ENCODE data around the gene TAF5L.
"Not testable (repeated sequence)": the region's sequence is repeated elsewhere in the genome, so short reads cannot be mapped to it uniquely, and the experiment has no call there.

Gene TAF5L

DNA sequence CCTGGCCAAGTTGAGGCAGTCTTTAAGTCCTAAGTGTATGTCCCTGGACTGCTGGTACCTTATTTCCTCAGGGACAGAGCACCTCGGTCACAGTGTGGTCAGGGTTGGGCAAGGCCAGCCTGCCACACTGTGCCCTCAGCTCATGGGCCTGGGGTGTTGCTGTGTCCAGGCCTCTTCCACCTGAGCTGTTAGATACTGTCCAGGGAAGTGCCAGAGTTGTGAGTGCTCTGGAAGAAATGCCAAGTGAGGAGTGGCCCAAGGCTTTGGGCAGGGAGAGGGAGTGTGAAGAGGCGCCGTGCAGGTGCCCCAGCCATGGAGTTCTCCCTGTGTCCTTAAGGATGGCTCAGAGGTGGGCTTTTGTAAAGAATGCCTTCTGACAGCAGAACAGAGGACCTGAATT, 15.4 kb upstream of the TAF5L start:
- DNase-seq, result no peak

DNA sequence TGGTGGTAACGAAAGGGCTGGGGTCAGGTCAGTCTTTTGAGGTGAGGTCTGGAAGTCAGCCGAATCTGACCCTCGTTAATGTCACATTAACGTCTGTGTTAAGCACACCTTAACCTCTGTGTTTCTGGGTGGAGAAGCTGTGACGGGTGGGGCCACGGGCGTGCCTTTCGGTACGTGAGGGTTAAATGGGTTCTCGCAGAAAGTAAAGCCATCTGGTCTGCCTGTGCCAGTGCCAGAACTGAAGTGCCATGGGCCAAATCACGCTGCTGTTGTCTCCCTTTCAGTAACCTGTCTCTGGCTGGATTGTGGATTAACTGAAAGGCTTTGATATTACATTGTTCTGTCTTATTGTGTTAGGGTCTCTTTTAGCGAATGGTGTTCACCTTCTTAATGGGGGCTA, 14.5 kb upstream of the TAF5L start:
- no peak for DNase-seq

DNA sequence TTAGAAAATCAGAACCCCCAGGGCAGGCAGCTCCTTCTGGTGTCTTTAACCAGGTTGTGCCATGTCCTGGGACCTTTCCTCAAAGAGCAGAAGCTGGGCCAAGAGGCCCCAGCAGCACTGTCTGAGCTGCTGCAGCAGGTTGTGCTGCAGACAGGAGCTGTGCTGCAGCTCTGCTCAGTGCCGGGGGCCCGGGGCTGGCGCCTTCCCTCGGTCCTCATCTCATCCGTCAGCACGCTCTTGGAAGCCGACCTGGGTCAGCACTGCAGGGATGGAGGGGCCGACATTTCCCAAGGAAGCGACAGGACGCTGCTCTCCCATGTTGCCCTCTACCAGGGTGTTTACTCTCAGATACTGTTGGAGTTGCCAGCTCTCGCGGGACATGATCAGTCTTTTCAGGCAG, 11.8 kb upstream of the TAF5L start:
- DNase-seq, result no peak

DNA sequence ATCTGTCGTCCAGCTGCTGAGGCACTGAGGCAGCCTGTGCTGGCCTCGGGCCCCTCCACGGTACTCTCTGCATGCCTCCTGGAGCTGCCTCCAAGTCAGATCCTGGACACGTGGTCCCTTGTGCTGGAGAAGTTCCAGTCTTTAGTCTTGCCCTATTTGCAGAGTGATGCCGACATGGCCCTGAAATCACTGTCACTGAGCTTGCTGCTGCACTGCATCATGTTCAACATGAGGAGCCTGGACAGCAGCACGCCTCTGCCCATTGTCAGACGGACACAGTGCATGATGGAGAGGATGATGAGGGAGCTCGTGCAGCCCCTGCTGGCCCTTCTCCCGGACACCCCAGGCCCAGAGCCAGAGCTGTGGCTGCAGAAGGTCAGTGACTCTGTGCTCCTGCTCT, 10.1 kb upstream of the TAF5L start:
- DNase-seq, result no peak

DNA sequence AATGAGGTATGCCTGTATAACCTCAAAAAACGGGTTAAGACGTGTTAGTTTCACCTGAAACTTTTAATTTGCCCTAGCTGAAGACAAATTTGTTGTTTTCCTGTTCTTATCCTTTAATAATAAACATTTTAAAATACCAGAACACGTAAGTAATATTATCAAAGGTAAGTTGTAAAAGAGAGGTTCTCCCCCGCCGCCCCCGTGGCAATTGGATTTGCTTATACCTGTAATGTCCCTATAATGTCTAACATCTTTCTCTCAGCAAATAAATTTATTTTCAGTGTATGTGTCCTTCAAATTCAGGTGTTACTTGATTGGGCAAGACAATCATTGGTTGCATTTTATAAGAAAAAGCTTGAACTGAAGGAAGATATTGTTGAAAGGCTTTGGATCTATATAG, 6.0 kb upstream of the TAF5L start:
- no peak for DNase-seq

DNA sequence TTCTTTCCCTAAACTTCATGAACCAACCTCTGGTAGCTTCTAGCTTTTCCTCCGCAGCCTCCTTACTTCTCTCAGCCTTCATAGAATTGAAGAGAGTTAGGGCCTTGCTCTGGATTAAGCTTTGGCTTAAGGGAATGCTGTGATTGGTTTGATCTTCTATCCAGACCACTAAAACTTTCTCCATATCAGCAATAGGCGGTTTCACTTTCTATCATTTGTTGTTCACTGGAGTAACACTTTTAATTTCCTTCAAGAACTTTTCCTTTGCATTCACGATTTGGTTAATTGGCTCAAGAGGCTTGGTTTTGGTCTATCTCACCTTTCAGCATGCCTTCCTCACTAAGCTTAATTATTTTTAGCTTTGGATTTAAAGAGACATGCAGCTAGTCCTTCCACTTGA, 5.2 kb upstream of the TAF5L start:
- DNase-seq, result no peak

DNA sequence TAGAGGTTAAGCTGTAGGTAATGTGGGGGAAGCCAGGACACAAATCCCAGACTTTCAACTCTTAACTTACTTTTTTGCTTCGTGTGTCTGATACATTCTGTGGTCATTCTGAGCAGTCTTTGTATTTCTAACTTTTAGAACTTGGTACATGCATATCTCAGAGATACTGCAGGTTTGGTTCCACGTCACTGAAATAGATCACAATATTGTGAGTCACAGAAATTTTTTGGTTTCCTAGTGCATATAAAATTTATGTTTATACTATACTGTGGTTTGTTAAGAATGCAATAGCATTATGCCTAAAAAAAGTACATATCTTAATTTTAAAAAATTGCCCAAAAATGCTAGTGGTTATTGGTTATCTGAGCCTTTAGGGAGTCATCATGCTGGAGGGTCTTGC, 3.3 kb upstream of the TAF5L start:
- DNase-seq, result no peak

DNA sequence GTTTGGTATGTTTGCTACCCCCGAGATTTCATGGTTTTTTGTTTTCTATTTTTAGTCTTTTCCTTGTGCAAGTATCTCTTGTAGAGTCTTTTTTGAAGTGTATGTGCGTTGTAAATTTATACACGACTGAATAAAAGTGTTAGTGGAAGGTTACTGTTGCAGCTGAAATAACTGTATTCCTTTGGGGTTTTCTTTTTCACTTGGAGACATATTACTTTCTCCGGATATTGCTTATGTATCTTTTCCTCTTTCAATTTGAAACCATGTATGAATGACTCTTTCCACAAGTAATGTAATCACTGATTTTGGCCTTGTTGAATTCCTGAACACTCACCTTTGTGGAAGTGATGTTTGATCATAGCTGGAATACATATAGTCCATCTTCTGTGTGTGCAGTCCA, 1.1 kb upstream of the TAF5L start:
- DNase-seq, result no peak

DNA sequence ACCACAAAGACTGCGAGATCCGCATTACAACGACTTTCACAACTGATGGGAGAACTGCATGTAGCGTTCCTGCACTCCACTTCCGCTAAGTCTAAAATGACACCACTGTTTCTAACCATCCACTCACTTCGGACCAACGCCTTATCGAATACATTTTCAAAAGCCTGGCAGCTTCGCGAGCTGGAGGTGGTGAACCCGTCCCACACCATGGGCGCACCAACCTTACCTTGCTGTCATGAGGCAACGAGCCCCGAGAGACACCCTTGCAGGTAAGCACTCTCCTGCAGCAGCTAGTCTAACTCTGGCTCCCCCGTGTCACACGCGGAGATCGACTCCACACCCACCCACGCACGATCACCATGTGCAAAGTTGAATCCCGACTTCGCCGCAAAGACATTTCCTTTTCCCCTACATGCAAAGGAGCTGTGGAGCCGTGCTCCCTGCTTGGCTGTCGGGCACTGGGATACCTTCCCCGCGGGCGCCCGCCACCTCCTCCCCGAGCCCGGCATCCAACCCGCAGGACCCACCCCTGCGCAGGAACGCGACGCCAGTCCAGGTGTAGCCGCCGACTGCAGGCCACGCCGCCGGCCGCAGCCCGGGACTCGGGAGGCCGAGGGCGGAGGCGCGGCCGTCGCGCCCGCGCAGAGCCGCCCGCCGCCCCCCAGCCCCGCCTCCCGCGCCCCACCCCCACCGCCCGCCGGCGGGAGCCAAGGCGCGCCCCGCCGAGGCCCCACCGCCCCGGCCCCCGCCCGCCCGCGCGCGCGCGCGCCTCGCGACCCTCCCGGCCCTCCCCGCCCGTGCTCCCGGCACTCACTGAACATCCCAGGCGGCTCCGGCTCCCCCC, 629 bp downstream of the TAF5L start:
- peak; percentile 39 for DNase-seq

DNA sequence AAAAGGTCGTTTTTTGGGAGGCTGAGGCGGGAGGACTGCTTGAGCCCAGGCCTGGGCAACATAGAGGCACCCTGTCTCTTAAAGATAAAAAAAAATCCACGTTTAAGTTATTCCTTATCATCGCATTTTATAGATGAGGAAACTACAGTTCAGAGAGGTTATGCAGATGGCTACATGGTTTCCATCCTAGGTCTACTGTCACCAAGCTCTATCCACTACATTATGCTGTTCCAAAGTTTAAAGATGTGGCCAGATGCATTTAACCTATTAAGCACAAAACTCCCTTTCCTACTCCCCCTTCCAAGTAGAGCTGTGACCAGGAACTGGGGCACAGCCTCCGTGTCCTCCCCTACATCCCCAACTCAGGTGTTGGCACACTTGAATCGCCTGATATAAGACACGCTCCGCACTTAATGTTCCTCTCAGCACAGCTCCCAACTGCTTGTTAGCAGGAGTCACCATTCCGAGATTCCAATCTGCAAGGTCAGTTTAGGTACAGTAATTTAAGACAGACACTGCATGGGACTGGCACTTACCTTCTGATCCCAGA, 1.3 kb downstream of the TAF5L start:
- no peak for DNase-seq

DNA sequence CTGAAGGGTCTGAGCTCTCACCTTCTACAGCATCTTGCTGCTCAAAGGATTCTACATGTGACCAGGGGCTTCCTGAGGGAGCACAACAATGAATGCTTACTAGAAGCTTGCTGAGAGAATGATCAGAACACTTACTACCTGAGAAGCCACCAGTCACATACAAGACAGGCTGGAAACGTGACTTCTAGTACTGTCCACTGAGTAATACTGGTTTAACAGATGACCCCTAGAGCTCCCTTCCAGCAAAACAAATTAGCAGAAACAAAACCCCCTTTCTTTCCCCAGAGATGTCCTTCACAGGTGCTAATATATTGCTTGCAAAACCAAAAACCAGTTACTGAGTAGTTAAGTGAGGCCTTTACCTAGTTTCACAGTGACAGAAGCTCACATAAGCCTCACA, 2.1 kb downstream of the TAF5L start:
- DNase-seq, result no peak

DNA sequence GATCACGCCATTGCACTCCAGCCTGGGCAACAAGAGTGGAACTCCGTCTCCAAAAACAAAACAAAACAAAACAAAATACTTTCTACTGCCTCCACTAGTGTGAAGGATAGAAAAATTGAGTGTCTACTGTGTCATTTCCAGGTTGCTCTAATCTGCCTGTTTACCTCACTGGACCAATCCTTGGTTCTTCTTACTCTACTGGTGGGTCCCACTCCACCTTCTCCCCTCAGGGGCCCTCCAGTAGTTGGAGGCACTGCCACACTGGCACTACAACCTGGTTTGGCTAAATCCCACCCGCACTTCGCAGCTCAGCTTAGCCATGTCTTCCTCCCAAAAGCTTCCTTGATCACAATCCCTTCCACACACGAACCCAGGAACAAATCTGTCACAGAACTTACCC, 2.7 kb downstream of the TAF5L start:
- DNase-seq, result no peak

DNA sequence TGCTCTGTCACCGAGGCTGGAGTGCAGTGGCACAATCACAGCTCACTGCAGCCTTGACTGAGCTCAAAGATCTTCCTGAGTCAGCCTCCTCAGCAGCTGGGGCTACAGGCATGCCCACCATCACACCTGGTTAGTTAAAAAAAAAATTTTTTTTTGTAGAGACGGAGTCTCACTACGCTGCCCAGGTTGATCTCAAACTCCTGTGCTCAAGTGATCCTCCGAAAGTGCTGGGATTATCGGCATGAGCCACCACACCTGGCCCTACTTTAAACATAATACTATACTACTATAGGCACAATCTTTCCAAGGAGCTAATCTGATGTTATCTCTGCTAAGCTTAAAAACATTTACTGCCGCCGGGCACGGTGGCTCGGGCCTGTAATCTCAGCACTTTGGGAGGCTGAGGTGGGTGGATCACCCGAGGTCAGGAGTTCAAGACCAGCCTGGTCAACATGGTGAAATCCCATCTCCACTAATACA, 3.2 kb downstream of the TAF5L start:
- DNase-seq, result not testable (repeated sequence)

DNA sequence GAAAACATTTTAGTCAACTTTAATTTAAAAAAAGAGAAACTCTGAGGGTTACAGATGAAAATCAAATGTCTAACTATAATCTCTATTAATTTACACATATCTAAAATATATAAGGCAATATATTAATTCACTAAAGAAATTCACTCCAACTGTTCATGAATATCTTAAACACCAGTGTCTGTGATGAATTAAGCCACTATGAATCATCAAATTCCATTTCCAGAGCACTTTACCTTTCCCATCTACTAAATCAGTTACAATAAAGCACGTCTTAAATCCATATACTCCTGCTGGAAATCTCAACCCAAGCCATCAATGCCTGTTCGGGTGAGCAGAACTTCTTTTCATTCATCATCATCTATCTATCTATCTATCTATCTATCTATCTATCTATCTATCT, 4.3 kb downstream of the TAF5L start:
- DNase-seq, result no peak

DNA sequence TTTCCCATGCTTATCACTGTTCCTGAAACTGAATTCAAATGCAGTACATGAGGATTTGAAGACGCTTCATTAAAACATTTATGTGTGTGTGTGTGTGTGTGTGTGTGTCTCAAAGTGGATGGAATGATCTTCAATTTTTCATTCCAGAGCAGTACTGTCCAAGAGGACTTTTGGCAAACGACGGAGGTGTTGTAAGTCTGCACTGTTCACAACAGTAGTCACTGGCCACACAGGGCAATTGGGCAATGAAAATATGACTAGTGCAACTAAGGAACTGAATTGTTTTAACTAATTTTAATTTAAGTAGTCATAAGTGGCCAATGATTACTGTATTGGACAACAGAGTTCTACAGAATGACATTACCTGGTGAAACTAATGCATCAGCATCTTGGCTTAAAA, 5.0 kb downstream of the TAF5L start:
- DNase-seq, result no peak

DNA sequence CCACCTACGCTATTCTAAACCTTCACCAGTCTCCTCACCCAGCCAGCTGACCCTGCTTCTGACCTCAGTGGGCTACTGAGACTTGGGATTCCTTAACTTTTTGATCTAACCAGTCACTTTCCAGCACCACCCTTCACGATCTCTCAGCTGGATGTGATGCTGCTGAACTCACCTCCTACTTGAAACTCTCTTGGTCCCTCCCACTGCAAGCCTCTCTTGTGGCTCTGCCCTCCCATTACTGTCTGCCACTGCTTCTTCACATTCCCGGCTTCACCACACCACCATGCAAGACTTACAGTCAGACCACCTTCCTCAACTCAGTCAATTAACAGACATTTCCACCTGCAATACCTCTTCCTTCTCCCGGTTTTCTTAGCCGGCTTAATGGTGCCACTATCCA, 6.3 kb downstream of the TAF5L start:
- no peak for DNase-seq

DNA sequence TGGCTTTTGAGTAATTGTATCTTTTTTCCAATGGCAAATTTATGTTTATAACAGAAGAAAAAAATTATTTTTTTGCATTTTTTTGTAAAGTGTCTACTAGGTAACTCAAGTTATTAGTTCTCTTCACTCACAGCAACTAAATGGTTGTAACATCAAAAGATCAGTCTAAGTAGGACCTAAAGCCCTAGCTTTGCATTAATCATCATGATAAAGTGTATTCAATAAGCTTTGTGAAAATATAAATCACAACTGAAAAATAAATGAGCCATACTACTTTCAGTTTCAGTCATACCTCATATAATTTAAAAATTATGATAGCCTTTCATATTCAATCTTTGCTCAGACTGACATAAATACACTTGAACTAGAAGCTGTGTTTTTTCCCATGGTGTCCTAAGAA, 6.9 kb downstream of the TAF5L start:
- DNase-seq, result no peak

DNA sequence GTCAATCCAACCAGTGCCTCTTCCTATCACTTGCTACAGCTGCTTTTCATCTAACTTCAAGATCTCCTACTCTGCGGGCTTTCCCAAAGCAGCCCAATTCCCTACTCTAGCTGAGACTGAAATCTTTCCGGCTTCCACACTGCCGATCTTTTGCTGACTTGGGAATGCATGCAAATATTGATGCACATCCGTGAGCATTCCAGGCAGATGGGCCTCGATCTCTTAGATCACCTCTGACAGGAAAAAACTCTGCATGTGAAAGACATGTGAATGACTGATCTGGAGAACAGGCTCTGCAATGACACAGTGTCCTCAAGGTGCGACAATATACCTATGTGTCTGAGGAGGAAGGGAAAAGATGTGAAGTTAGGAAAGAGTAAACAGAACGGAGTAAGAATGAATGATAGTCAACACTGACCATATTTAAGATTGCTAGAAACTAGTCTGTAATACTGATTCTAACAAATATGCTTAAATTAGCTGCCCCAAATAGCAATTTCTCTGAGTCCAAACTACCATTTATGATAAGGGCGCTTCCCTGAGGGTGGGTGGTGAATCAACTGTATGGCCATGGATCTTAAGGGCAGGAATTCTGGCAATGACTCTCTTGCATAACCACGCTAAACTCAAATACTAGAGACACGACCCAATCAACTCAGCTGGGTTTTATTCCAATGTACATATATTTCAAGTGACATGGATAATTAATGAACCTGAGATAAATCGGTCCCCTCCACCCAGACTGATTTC, 8.4 kb downstream of the TAF5L start:
- DNase-seq, result no peak

DNA sequence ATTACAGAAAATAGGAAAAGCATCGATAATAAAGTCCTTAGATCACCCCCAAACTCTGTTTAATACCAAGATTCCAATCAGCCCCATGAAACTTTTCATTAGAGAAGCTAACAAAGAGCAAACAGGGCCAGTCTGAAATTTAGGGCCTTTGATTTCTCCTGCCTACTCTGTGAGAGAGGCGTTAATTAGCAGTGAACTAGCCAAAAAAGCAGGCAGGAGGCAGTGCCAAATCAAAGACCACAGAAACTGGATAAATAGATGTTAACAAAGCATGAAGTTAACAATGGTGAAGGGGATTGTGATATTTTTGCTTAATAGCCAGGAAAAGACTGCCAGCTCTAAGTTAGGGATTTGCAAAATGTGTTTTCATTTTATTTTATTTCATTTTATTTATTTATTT, 11.2 kb downstream of the TAF5L start:
- no peak for DNase-seq

DNA sequence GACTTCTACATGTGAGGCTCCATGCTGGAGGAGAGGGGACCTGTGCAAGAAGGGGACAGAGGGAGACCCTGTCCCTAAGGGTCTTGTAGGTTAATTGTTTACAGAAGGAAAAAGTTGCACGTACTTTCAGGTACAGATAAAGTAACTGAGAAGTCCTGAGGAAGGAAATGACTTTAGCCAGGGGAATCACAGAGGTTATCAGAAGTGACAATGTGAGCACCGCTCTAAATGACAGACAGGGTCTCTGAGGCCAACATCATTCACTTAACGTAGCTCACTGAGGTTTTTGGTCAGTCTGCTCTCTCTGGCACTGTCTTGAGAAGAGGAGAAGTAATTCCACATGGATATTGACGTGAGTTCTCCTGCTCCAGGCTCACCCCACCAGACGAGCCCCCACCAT, 12.0 kb downstream of the TAF5L start:
- no peak for DNase-seq

DNA sequence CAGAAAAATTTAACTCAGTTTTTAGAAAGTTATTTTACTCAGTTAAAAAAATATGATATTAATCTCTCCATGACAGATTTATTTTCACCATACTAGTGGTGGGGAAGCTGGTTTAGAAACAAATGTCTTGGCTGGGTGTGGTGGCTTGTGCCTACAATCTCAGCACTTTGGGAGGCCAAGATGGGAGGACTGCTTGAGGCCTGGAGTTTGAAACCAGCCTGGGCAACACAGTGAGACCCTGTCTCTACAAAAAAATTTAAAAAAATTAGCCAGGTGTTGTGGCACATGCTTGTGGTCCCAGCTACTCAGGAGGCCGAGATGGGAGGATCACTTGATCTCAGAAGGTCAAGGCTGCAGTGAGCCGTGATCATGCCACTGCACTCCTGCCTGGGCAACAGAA, 17.3 kb downstream of the TAF5L start:
- no peak for DNase-seq

DNA sequence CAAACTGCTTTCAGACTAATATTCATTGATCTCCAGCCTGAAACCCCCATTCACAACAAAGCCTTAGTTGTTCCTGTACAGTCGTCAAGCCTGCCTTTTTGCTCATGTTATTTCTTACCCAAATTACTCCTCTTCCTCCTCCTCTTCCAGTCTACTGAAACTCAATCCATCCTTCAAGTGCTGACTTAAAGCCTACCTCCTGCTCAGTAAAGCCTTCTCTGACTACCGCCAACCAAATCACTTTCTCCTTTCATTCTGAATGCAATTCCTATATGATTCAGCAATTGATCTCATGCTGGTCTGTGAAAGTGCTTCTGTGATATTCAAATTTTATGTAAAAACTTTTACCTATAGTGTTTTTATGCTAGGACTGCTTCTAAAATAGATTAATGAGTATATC, 18.6 kb downstream of the TAF5L start:
- DNase-seq, result no peak

DNA sequence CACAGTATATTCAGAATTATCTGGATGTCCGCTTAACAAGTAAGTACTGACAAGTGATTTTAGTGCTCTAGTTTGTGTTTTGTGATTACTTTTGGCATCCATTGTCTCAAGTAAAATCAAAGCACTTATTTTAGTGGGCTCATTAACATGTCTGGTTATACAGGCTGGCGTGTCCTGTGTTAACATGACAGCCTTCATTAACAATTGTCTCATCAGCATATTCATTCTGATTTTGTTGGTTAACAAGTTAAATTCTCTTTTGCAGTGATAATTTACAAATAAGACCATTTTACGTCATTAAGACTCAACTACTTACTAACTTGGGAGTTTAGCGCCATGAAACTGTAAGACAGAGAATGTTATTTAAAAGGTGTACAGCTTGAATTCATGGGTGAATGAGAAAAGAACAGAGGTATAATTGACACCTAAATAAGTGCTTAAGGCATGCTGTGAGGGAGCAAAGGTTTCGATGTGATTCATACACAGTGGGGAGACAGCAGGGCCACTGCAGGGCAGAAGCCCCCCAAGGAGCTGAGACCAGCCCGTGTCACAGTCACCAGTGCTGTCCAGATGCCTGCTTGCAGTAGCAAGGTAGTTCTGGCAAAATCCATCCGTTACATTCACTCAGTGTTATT, 22.4 kb downstream of the TAF5L start:
- no peak for DNase-seq

DNA sequence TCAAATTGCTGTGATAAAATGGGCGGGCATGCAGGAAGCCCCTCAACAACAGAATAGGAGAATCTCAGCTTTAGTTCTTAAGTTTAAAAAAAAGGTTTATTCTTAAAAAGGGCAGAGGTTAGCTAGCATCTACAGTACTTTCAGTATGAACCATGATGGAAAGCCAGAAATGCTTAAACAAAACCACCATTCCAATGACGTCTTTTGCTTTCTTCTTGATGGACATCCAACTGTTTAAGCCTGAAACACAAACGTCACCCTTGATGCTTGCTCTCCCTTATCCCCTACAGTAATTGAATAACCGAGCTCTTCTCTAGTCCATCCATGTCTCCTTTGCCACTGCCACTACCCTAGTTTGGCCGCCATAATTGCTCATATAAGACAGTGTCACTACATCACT, 25.7 kb downstream of the TAF5L start:
- no peak for DNase-seq
